ENCODE measurements around the gene CAMK4.
"Not testable (repeated sequence)": the region's sequence is repeated elsewhere in the genome, so short reads cannot be mapped to it uniquely, and the experiment has no call there.

The CAMK4 gene

DNA sequence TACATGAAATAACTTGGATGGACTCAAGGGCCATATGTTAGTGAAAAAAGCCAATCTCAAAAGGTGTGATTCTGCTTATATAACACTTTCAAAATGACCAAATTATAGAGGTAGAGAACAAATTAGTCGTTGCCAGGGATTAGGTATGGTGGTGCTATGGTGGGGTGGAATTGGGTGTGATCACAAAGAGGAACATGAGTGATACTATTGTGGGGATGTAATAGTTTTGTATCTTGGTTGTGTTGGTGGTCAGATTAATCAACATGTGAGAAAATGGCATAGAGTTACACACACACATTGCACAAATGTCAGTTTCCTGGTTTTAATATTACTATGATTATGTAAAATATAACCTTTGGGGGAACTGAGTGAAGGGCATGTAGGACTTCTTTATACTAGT lies 31.9 kb downstream of the CAMK4 start:
- H3K4me1 ChIP-seq (ENCODE audit: control insufficient read depth, insufficient read depth, low read length): no peaks in the 10 kb centered on the region
- no peak overlapping the region for H3K27ac ChIP-seq (ENCODE audit: low read length)
- H3K9ac ChIP-seq (ENCODE audit: low read length in 2 of 2): no peak overlapping the region
- no peaks in the 10 kb centered on the region for H3K9me3 ChIP-seq (ENCODE audit: control insufficient read depth in 2 of 2, low read length in 2 of 2)
- no peak overlapping the region for H3K4me3 ChIP-seq (ENCODE audit: low read length in 2 of 2)
- no peaks in the 10 kb centered on the region for H3K27me3 ChIP-seq (ENCODE audit: control insufficient read depth in 1 of 2, insufficient read depth in 2 of 2, low read length in 2 of 2)
- no peaks in the 10 kb centered on the region for H3K36me3 ChIP-seq (ENCODE audit: control insufficient read depth in 2 of 2, insufficient read depth in 2 of 2, low read length in 2 of 2)

GRCh38 chr5:111257610-111258009 lies 33.4 kb downstream of the CAMK4 start:
- not testable (repeated sequence) for H3K27ac ChIP-seq (ENCODE audit: low read length); H3K36me3 ChIP-seq (ENCODE audit: control insufficient read depth in 2 of 2, insufficient read depth in 2 of 2, low read length in 2 of 2); H3K4me1 ChIP-seq (ENCODE audit: control insufficient read depth, insufficient read depth, low read length); H3K27me3 ChIP-seq (ENCODE audit: control insufficient read depth in 1 of 2, insufficient read depth in 2 of 2, low read length in 2 of 2); H3K9me3 ChIP-seq (ENCODE audit: control insufficient read depth in 2 of 2, low read length in 2 of 2); H3K9ac ChIP-seq (ENCODE audit: low read length in 2 of 2); H3K4me3 ChIP-seq (ENCODE audit: low read length in 2 of 2)

DNA sequence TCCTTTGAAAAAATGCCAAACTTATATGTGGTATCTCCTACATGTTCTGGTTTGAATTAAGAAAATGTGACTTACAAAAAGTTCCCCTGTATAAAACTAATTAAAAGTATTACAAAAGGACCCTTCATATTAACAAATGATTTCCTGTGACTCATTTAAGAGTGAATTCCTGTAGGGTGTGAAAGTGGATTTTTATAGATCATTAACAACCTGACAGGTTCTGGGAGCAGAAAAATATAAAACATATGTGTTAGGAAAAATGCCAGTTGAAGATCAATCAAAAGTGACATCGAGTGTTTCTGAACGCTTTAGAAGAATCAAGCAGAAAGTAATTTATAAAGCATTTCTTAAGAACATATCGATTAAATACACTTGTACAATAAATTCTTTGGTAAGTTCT lies 35.5 kb downstream of the CAMK4 start:
- Histone ChIP-seq H3K9me3 (ENCODE audit: control insufficient read depth in 2 of 2, low read length in 2 of 2) (peaks cover 0 to 1% of the 10 kb centered on the region in 2 donors), H3K9ac (ENCODE audit: low read length in 2 of 2) (no peak overlapping the region), H3K36me3 (ENCODE audit: control insufficient read depth in 2 of 2, insufficient read depth in 2 of 2, low read length in 2 of 2) (no peaks in the 10 kb centered on the region), H3K4me1 (ENCODE audit: control insufficient read depth, insufficient read depth, low read length) (no peaks in the 10 kb centered on the region), H3K4me3 (ENCODE audit: low read length in 2 of 2) (no peak overlapping the region), H3K27ac (ENCODE audit: low read length) (no peak overlapping the region), H3K27me3 (ENCODE audit: control insufficient read depth in 1 of 2, insufficient read depth in 2 of 2, low read length in 2 of 2) (no peaks in the 10 kb centered on the region)

DNA sequence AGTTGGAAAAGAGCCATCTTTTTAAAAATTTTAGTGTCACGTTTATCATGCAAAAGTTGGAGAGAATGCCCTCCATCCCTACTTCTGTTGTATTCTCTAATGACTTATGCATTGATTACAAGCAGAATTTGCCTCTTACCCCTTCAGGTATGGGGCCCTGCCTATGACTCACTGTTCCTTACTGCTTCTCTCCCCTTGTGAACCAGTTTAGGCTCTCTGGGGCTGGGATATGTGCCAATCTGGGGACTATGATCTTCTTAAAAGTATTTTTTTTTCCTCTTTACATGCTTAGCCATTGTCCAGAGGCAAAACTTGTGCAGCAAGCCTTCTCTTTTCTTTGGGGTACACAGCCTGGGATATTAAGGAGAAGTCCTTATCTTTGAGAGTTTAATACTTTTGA lies 37.4 kb downstream of the CAMK4 start:
- no peaks in the 10 kb centered on the region for H3K36me3 ChIP-seq (ENCODE audit: control insufficient read depth in 2 of 2, insufficient read depth in 2 of 2, low read length in 2 of 2)
- H3K4me1 ChIP-seq (ENCODE audit: control insufficient read depth, insufficient read depth, low read length): no peaks in the 10 kb centered on the region
- H3K9ac ChIP-seq (ENCODE audit: low read length in 2 of 2): no peak overlapping the region
- no peak overlapping the region for H3K4me3 ChIP-seq (ENCODE audit: low read length in 2 of 2)
- peaks cover 0 to 2% of the 10 kb centered on the region in 2 donors for H3K9me3 ChIP-seq (ENCODE audit: control insufficient read depth in 2 of 2, low read length in 2 of 2)
- H3K27ac ChIP-seq (ENCODE audit: low read length): no peak overlapping the region
- H3K27me3 ChIP-seq (ENCODE audit: control insufficient read depth in 1 of 2, insufficient read depth in 2 of 2, low read length in 2 of 2): no peaks in the 10 kb centered on the region

DNA sequence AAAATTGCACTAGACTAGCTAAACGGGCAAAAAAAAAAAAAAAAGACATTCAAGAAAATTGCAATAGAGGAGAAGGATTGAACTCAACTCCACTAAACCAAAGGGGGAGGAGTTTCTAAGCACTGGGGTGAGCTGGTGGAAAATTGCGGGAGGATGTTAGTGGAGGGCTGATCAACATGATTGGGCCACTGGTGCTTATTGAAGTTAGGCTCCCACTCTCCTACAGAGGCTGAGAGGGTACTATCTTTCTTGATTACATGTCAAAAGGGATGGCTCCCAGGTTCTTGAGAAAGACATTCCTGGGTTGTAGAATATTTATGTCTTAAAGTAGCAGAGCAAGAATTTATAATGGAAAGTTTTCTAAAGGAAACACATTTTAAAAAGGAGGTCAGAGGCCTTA lies 38.0 kb downstream of the CAMK4 start:
- Histone ChIP-seq H3K27ac (ENCODE audit: low read length) (no peak overlapping the region), H3K9ac (ENCODE audit: low read length in 2 of 2) (no peak overlapping the region), H3K4me3 (ENCODE audit: low read length in 2 of 2) (no peak overlapping the region), H3K9me3 (ENCODE audit: control insufficient read depth in 2 of 2, low read length in 2 of 2) (peaks cover 0 to 2% of the 10 kb centered on the region in 2 donors), H3K27me3 (ENCODE audit: control insufficient read depth in 1 of 2, insufficient read depth in 2 of 2, low read length in 2 of 2) (no peaks in the 10 kb centered on the region), H3K4me1 (ENCODE audit: control insufficient read depth, insufficient read depth, low read length) (no peaks in the 10 kb centered on the region), H3K36me3 (ENCODE audit: control insufficient read depth in 2 of 2, insufficient read depth in 2 of 2, low read length in 2 of 2) (no peaks in the 10 kb centered on the region)

GRCh38 chr5:111262815-111263214 lies 38.6 kb downstream of the CAMK4 start:
- no peaks in the 10 kb centered on the region for H3K27me3 ChIP-seq (ENCODE audit: control insufficient read depth in 1 of 2, insufficient read depth in 2 of 2, low read length in 2 of 2)
- H3K4me1 ChIP-seq (ENCODE audit: control insufficient read depth, insufficient read depth, low read length): no peaks in the 10 kb centered on the region
- peaks cover 0 to 2% of the 10 kb centered on the region in 2 donors for H3K9me3 ChIP-seq (ENCODE audit: control insufficient read depth in 2 of 2, low read length in 2 of 2)
- H3K4me3 ChIP-seq (ENCODE audit: low read length in 2 of 2): no peak overlapping the region
- no peak overlapping the region for H3K27ac ChIP-seq (ENCODE audit: low read length)
- H3K9ac ChIP-seq (ENCODE audit: low read length in 2 of 2): no peak overlapping the region
- no peaks in the 10 kb centered on the region for H3K36me3 ChIP-seq (ENCODE audit: control insufficient read depth in 2 of 2, insufficient read depth in 2 of 2, low read length in 2 of 2)

DNA sequence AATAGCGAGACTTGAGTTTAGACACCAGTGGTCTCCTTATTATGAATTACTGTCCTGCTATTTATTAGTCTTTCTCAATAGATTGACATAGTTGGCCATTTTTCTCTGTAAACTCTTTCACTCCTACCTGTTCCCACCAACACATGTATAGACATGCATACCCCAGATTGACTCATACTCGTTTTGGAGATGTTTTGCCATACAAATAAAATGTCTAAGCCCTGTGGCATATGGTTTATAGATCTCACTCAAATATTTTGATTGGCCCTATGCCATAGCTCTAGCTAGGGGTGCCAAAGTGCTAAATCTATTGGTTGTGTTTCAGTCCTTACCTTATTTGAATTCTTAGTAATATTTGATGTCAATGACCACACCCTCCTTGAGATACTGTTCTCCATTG lies 42.3 kb downstream of the CAMK4 start:
- Histone ChIP-seq H3K9me3 (ENCODE audit: control insufficient read depth in 2 of 2, low read length in 2 of 2) (peaks cover 0 to 2% of the 10 kb centered on the region in 2 donors), H3K27me3 (ENCODE audit: control insufficient read depth in 1 of 2, insufficient read depth in 2 of 2, low read length in 2 of 2) (no peaks in the 10 kb centered on the region), H3K4me1 (ENCODE audit: control insufficient read depth, insufficient read depth, low read length) (no peaks in the 10 kb centered on the region), H3K27ac (ENCODE audit: low read length) (no peak overlapping the region), H3K4me3 (ENCODE audit: low read length in 2 of 2) (no peak overlapping the region), H3K36me3 (ENCODE audit: control insufficient read depth in 2 of 2, insufficient read depth in 2 of 2, low read length in 2 of 2) (no peaks in the 10 kb centered on the region), H3K9ac (ENCODE audit: low read length in 2 of 2) (no peak overlapping the region)

GRCh38 chr5:111268300-111268699 lies 44.1 kb downstream of the CAMK4 start:
- Histone ChIP-seq H3K36me3 (ENCODE audit: control insufficient read depth in 2 of 2, insufficient read depth in 2 of 2, low read length in 2 of 2) (no peaks in the 10 kb centered on the region), H3K9ac (ENCODE audit: low read length in 2 of 2) (no peak overlapping the region), H3K4me1 (ENCODE audit: control insufficient read depth, insufficient read depth, low read length) (no peaks in the 10 kb centered on the region), H3K4me3 (ENCODE audit: low read length in 2 of 2) (no peak overlapping the region), H3K27me3 (ENCODE audit: control insufficient read depth in 1 of 2, insufficient read depth in 2 of 2, low read length in 2 of 2) (no peaks in the 10 kb centered on the region), H3K9me3 (ENCODE audit: control insufficient read depth in 2 of 2, low read length in 2 of 2) (peaks cover 0 to 2% of the 10 kb centered on the region in 2 donors), H3K27ac (ENCODE audit: low read length) (no peak overlapping the region)

- no peak overlapping the region for H3K9ac ChIP-seq (ENCODE audit: low read length in 2 of 2)
- no peaks in the 10 kb centered on the region for H3K27me3 ChIP-seq (ENCODE audit: control insufficient read depth in 1 of 2, insufficient read depth in 2 of 2, low read length in 2 of 2)
- H3K4me1 ChIP-seq (ENCODE audit: control insufficient read depth, insufficient read depth, low read length): no peaks in the 10 kb centered on the region
- no peaks in the 10 kb centered on the region for H3K9me3 ChIP-seq (ENCODE audit: control insufficient read depth in 2 of 2, low read length in 2 of 2)
- no peak overlapping the region for H3K4me3 ChIP-seq (ENCODE audit: low read length in 2 of 2)
- no peaks in the 10 kb centered on the region for H3K36me3 ChIP-seq (ENCODE audit: control insufficient read depth in 2 of 2, insufficient read depth in 2 of 2, low read length in 2 of 2)
- no peak overlapping the region for H3K27ac ChIP-seq (ENCODE audit: low read length)
Observed at GRCh38 chr5:111271885-111272284, 47.7 kb downstream of the CAMK4 start.

- Histone ChIP-seq H3K4me3 (ENCODE audit: low read length in 2 of 2) (no peak overlapping the region), H3K9ac (ENCODE audit: low read length in 2 of 2) (no peak overlapping the region), H3K36me3 (ENCODE audit: control insufficient read depth in 2 of 2, insufficient read depth in 2 of 2, low read length in 2 of 2) (no peaks in the 10 kb centered on the region), H3K4me1 (ENCODE audit: control insufficient read depth, insufficient read depth, low read length) (no peaks in the 10 kb centered on the region), H3K27me3 (ENCODE audit: control insufficient read depth in 1 of 2, insufficient read depth in 2 of 2, low read length in 2 of 2) (no peaks in the 10 kb centered on the region), H3K9me3 (ENCODE audit: control insufficient read depth in 2 of 2, low read length in 2 of 2) (no peaks in the 10 kb centered on the region), H3K27ac (ENCODE audit: low read length) (no peak overlapping the region)
Observed at GRCh38 chr5:111277061-111277460, 52.9 kb downstream of the CAMK4 start.

GRCh38 chr5:111278858-111279504 lies 54.8 kb downstream of the CAMK4 start:
- Histone ChIP-seq H3K4me3 (ENCODE audit: low read length in 2 of 2) (no peak overlapping the region), H3K27ac (ENCODE audit: low read length) (no peak overlapping the region), H3K9ac (ENCODE audit: low read length in 2 of 2) (no peak overlapping the region), H3K27me3 (ENCODE audit: control insufficient read depth in 1 of 2, insufficient read depth in 2 of 2, low read length in 2 of 2) (no peaks in the 10 kb centered on the region), H3K4me1 (ENCODE audit: control insufficient read depth, insufficient read depth, low read length) (no peaks in the 10 kb centered on the region), H3K9me3 (ENCODE audit: control insufficient read depth in 2 of 2, low read length in 2 of 2) (no peaks in the 10 kb centered on the region), H3K36me3 (ENCODE audit: control insufficient read depth in 2 of 2, insufficient read depth in 2 of 2, low read length in 2 of 2) (no peaks in the 10 kb centered on the region)
